Measurements from ENCODE around the gene SGPL1.
"Not testable (repeated sequence)": the region's sequence is repeated elsewhere in the genome, so short reads cannot be mapped to it uniquely, and the experiment has no call there.

Gene SGPL1

DNA sequence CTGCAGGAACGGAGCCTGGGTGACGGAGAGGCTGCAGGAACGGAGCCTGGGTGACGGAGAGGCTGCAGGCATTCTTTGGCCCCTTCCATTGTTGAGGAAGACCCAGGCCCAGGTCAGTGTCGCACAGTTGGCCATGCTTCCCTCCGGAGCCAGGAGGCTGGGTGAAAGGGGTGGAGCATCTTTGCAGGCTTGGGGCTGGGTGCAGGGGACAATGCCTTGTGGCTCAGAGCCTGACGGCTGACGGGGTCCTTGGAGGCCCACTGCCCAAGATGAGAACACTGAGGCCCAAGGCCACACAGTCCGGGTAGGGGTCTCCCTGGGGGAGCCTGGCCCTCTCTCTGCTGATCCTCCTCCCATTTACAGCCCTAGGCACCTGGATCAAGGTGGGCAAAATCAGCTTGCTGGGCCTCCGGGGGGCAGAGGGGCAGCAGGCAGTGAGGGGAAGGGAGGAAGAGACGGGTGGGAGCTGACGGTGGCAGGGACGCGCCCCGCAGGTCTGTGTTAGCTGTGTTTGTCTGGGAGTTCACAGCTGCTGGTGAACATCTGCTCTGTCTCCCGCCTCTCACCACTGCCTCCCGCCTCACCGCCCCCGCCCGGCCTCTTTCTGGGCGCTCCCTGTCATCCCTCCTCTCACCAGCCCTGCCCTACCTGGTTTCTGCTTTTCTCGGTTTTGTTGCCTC is 103.2 kb downstream of the SGPL1 start:
- H3K4me3 ChIP-seq (ENCODE audit: low read depth in 1 of 2, low read length in 2 of 2): no peak overlapping the region
- peaks cover 0 to 3% of the 10 kb centered on the region in 2 donors for H3K4me1 ChIP-seq (ENCODE audit: control insufficient read depth in 1 of 2, insufficient read depth in 2 of 2, low read length in 2 of 2)
- H3K27ac ChIP-seq (ENCODE audit: low read depth, low read length): no peak overlapping the region
- no peaks in the 10 kb centered on the region for H3K36me3 ChIP-seq (ENCODE audit: control insufficient read depth in 1 of 2, insufficient read depth in 2 of 2, low read length in 2 of 2)
- no peaks in the 10 kb centered on the region for H3K9me3 ChIP-seq (ENCODE audit: control insufficient read depth in 1 of 2, low read length in 2 of 2)
- H3K9ac ChIP-seq (ENCODE audit: low read depth in 1 of 2, low read length in 2 of 2): no peak overlapping the region
- peaks cover 4 to 22% of the 10 kb centered on the region in 2 donors for H3K27me3 ChIP-seq (ENCODE audit: control insufficient read depth in 1 of 2, insufficient read depth in 2 of 2, low read length in 2 of 2)

DNA sequence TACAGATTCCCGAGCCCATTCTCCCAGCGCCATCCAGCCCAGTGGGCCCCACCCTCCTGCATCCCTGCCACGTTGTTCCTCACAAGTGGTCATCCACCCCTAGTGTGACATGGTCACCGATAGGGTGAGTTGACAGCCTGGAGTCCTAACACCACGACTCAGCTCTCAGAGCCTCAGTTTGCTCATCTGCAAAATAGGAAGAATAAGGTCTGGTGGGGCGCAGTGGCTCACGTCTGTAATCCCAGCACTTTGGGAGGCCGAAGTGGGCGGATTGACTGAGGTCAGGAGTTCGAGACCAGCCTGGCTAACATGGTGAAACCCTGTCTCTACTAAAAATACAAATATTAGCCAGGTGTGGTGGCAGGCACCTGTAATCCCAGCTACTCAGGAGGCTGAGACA is 104.2 kb downstream of the SGPL1 start:
- not testable (repeated sequence) for H3K9ac ChIP-seq (ENCODE audit: low read depth in 1 of 2, low read length in 2 of 2); H3K36me3 ChIP-seq (ENCODE audit: control insufficient read depth in 1 of 2, insufficient read depth in 2 of 2, low read length in 2 of 2); H3K9me3 ChIP-seq (ENCODE audit: control insufficient read depth in 1 of 2, low read length in 2 of 2); H3K4me1 ChIP-seq (ENCODE audit: control insufficient read depth in 1 of 2, insufficient read depth in 2 of 2, low read length in 2 of 2); H3K27ac ChIP-seq (ENCODE audit: low read depth, low read length); H3K4me3 ChIP-seq (ENCODE audit: low read depth in 1 of 2, low read length in 2 of 2)
- peaks cover 4 to 25% of the 10 kb centered on the region in 2 donors for H3K27me3 ChIP-seq (ENCODE audit: control insufficient read depth in 1 of 2, insufficient read depth in 2 of 2, low read length in 2 of 2)

DNA sequence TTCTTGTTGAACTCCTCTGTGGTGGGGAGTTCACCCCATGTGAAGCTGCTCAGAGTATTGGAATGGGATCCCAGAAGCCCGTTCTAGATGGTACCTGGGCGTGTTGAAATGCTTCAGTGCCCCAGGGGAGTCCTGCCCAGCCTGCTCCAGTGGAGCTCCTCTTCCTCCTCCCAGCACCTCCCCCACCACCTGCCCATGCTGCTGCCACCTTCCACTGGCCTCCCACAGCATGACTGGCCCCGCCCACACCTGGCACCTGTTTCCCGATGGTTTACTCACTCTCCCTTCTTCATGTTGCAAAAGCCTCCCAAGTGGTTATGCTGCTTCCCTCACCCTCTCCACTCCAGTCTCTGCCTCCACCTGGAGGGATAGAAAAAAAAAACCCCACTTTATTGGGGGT is 104.8 kb downstream of the SGPL1 start:
- Histone ChIP-seq H3K4me1 (ENCODE audit: control insufficient read depth in 1 of 2, insufficient read depth in 2 of 2, low read length in 2 of 2) (peaks cover 0 to 3% of the 10 kb centered on the region in 2 donors), H3K27ac (ENCODE audit: low read depth, low read length) (no peak overlapping the region)

DNA sequence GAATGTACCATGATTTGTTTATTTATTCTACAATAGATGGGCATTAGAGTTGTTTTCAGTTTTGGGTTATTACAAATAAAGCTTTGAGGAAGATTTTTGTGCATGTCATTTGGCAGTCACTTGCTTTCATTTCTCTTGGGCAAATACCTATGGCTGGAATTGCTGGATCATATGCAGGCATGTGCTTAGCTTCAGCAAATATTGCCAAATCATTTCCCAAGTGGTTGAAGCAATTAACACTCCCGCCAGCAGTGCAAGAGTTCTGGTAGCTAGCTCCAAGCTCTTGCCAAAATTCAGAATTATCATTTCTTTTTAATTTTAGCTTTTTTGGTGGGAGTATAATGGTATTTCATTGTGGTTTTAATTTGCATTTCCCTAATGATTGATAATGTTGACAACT is 105.5 kb downstream of the SGPL1 start:
- no peak overlapping the region for H3K4me3 ChIP-seq (ENCODE audit: low read depth in 1 of 2, low read length in 2 of 2)
- H3K9ac ChIP-seq (ENCODE audit: low read depth in 1 of 2, low read length in 2 of 2): no peak overlapping the region

More for the DNA sequence above, 104.8 kb downstream of the SGPL1 start:
- no peaks in the 10 kb centered on the region for H3K36me3 ChIP-seq (ENCODE audit: control insufficient read depth in 1 of 2, insufficient read depth in 2 of 2, low read length in 2 of 2)
- H3K9ac ChIP-seq (ENCODE audit: low read depth in 1 of 2, low read length in 2 of 2): no peak overlapping the region
- no peak overlapping the region for H3K4me3 ChIP-seq (ENCODE audit: low read depth in 1 of 2, low read length in 2 of 2)
- peaks cover 4 to 25% of the 10 kb centered on the region in 2 donors for H3K27me3 ChIP-seq (ENCODE audit: control insufficient read depth in 1 of 2, insufficient read depth in 2 of 2, low read length in 2 of 2)
- no peaks in the 10 kb centered on the region for H3K9me3 ChIP-seq (ENCODE audit: control insufficient read depth in 1 of 2, low read length in 2 of 2)

DNA sequence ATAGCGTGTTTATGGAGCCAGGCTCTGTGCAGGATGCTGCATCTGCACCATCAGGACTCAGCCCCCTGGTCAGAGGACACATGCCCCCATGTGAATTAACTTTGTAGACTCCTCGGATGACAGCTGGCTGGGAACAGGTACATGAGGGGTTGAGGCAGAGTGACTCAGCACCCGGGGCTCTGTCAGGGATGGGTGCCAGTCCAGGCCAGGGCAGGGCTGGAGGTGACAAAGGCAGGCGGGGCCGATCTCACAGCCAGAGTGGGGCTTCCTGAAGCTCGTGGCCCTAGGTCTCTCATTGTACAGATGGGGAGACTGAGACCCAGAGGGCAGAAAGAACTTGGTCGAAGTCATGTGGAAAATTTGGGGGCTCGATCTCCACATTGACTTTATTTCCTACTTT is 107.9 kb downstream of the SGPL1 start:
- H3K9me3 ChIP-seq (ENCODE audit: control insufficient read depth in 1 of 2, low read length in 2 of 2): no peaks in the 10 kb centered on the region
- peaks cover 4 to 12% of the 10 kb centered on the region in 2 donors for H3K27me3 ChIP-seq (ENCODE audit: control insufficient read depth in 1 of 2, insufficient read depth in 2 of 2, low read length in 2 of 2)
- H3K36me3 ChIP-seq (ENCODE audit: control insufficient read depth in 1 of 2, insufficient read depth in 2 of 2, low read length in 2 of 2): no peaks in the 10 kb centered on the region
- no peak overlapping the region for H3K4me3 ChIP-seq (ENCODE audit: low read depth in 1 of 2, low read length in 2 of 2)
- H3K4me1 ChIP-seq (ENCODE audit: control insufficient read depth in 1 of 2, insufficient read depth in 2 of 2, low read length in 2 of 2): peaks cover 3 to 4% of the 10 kb centered on the region in 2 donors
- no peak overlapping the region for H3K9ac ChIP-seq (ENCODE audit: low read depth in 1 of 2, low read length in 2 of 2)
- H3K27ac ChIP-seq (ENCODE audit: low read depth, low read length): no peak overlapping the region

More for the DNA sequence above, 105.5 kb downstream of the SGPL1 start:
- H3K9me3 ChIP-seq (ENCODE audit: control insufficient read depth in 1 of 2, low read length in 2 of 2): no peaks in the 10 kb centered on the region
- H3K4me1 ChIP-seq (ENCODE audit: control insufficient read depth in 1 of 2, insufficient read depth in 2 of 2, low read length in 2 of 2): peaks cover 0 to 3% of the 10 kb centered on the region in 2 donors
- H3K36me3 ChIP-seq (ENCODE audit: control insufficient read depth in 1 of 2, insufficient read depth in 2 of 2, low read length in 2 of 2): no peaks in the 10 kb centered on the region
- H3K27me3 ChIP-seq (ENCODE audit: control insufficient read depth in 1 of 2, insufficient read depth in 2 of 2, low read length in 2 of 2): peaks cover 4 to 22% of the 10 kb centered on the region in 2 donors
- no peak overlapping the region for H3K27ac ChIP-seq (ENCODE audit: low read depth, low read length)

DNA sequence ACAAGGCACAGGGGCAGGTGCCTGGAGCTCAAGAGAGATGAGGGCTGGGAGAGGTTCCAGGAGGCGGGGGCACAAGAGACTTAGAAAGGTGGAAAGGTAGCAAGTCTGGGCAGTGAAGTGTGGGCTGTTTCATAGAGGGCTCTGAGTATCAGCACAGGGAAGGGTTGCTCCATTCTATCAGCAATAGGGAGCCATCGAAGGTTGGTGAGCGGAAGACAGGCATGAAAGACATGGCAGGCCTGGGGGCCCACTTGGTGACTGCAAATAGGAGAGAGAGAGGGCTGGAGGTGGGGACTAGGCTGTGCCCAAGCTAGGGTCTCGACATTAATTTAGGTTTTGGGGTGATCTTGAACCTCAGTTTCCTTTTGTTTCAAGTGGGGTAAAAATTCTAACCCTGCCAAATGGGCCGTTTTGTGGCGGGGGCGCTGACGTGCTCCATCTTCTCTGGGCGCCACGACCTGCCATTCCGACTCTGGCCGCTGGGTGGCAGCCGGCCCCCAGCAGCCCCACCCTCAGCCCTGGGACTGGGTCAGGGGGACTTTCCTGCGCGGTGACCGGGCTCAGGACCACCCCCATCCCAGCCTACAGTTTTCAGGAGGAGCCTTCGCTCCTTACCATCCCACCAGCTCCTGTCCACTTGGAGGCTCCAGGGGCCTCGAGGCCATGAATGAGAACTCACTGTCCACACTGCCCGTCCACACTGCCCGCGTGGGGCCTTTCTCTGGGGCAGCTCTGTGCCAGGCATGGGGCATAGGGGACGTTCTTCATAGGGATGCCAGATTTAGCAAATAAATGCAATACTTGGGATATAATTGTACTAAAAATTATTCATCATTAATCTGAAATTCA is 109.9 kb downstream of the SGPL1 start:
- Histone ChIP-seq H3K27me3 (ENCODE audit: control insufficient read depth in 1 of 2, insufficient read depth in 2 of 2, low read length in 2 of 2) (peaks cover 0 to 13% of the 10 kb centered on the region in 2 donors), H3K36me3 (ENCODE audit: control insufficient read depth in 1 of 2, insufficient read depth in 2 of 2, low read length in 2 of 2) (no peaks in the 10 kb centered on the region), H3K4me3 (ENCODE audit: low read depth in 1 of 2, low read length in 2 of 2) (no peak overlapping the region), H3K27ac (ENCODE audit: low read depth, low read length) (no peak overlapping the region), H3K4me1 (ENCODE audit: control insufficient read depth in 1 of 2, insufficient read depth in 2 of 2, low read length in 2 of 2) (peaks cover 0 to 4% of the 10 kb centered on the region in 2 donors), H3K9ac (ENCODE audit: low read depth in 1 of 2, low read length in 2 of 2) (no peak overlapping the region), H3K9me3 (ENCODE audit: control insufficient read depth in 1 of 2, low read length in 2 of 2) (no peaks in the 10 kb centered on the region)

DNA sequence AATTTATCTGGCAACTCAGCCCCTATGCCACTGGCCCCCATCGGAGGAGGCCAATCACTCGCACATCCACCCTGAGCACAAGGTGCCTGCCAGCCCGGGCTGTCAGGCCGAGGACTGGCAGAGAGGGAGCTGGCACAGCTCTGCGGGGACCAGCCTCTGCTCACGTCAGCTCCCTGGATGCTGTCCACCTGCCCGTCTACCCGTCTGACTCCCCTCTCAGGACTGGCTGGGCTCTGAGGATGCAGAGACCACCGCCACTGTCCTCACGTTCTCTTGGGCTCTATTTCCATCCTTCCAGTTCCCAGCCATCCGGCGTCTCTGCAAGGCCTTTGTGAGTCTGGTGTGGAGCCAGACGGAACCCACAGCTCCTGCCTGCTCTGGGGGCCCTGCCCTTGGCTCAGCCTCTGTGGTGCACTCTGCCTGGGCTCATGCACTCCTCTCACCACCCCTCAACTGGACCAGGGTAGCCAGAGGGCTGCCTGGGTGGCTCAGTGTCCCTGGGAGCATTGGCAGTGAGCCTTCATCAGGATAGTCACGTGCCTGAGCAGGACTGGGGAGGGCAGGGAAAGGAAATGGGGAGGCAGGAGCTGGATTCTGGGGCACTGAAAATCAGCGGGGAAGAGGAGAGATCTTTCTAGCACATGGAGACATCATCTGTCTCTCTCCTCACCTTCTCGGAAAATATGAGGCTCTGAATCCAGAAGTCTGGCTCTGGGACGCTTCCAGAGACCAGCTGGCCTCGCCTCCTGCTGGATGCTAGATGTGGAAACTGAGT is 110.7 kb downstream of the SGPL1 start:
- no peak overlapping the region for H3K9ac ChIP-seq (ENCODE audit: low read depth in 1 of 2, low read length in 2 of 2)
- H3K36me3 ChIP-seq (ENCODE audit: control insufficient read depth in 1 of 2, insufficient read depth in 2 of 2, low read length in 2 of 2): no peaks in the 10 kb centered on the region
- peaks cover 0 to 4% of the 10 kb centered on the region in 2 donors for H3K4me1 ChIP-seq (ENCODE audit: control insufficient read depth in 1 of 2, insufficient read depth in 2 of 2, low read length in 2 of 2)
- H3K9me3 ChIP-seq (ENCODE audit: control insufficient read depth in 1 of 2, low read length in 2 of 2): no peaks in the 10 kb centered on the region
- no peak overlapping the region for H3K27ac ChIP-seq (ENCODE audit: low read depth, low read length)
- H3K27me3 ChIP-seq (ENCODE audit: control insufficient read depth in 1 of 2, insufficient read depth in 2 of 2, low read length in 2 of 2): peaks cover 0 to 19% of the 10 kb centered on the region in 2 donors
- H3K4me3 ChIP-seq (ENCODE audit: low read depth in 1 of 2, low read length in 2 of 2): no peak overlapping the region

DNA sequence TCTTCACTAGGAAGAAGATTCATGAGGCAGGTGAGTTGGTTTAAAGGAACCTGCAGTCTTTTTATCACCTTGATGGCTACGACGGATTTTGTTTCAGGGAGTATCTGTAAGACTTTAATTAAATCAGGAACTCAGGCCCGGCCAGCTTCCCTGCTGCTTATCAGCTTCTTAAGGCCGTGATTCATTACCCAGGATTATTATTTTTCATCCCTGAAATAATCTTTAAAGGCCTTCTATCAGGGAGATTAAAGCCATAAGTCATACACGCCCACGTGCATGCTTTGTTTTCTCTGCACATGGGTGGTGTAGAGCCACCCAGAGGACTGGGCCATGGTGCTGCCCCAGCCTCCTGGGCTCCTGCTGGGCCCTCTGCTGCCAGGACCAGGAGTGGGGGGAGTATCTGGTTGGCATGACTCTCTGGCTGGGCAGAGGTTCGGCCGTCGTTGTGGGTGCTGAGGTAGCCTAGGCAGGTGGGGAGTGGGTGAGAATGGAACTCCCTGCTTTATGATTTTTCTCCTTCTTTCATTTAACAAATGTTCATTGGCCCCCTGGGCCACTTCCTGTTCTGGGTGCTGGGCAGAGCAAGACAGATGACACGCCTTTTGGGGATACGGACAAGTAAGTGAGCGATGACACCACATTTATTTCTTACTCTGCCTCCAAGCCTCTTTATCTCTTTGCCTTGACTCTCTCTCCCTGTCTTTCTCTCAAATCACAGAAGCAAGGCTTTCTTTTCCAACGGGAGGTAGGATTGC is 111.6 kb downstream of the SGPL1 start:
- Histone ChIP-seq H3K9ac (ENCODE audit: low read depth in 1 of 2, low read length in 2 of 2) (no peak overlapping the region), H3K27ac (ENCODE audit: low read depth, low read length) (no peak overlapping the region), H3K36me3 (ENCODE audit: control insufficient read depth in 1 of 2, insufficient read depth in 2 of 2, low read length in 2 of 2) (no peaks in the 10 kb centered on the region), H3K4me1 (ENCODE audit: control insufficient read depth in 1 of 2, insufficient read depth in 2 of 2, low read length in 2 of 2) (peaks cover 0 to 4% of the 10 kb centered on the region in 2 donors), H3K9me3 (ENCODE audit: control insufficient read depth in 1 of 2, low read length in 2 of 2) (no peaks in the 10 kb centered on the region), H3K4me3 (ENCODE audit: low read depth in 1 of 2, low read length in 2 of 2) (no peak overlapping the region), H3K27me3 (ENCODE audit: control insufficient read depth in 1 of 2, insufficient read depth in 2 of 2, low read length in 2 of 2) (peaks cover 0 to 26% of the 10 kb centered on the region in 2 donors)

DNA sequence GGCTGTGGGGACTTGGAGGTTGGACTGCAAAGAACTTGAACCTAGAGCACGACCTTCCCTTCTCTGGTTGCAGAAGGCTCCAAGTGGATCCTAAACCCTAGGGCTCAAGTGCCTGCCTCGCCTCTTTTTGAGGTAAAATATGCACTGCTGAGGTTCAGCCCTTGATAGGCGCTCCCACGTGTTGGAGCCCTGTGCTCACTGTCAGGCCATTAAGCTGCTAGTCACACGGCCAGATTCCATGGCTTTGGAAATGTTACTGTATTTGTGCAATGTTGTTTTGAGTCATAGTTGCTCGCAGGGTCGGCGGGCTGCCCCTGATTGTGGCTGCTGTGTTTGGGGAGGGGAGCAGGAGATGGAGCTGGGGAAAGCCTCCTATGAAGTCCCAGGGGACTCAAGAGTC is 112.4 kb downstream of the SGPL1 start:
- Histone ChIP-seq H3K4me3 (ENCODE audit: low read depth in 1 of 2, low read length in 2 of 2) (no peak overlapping the region), H3K9ac (ENCODE audit: low read depth in 1 of 2, low read length in 2 of 2) (no peak overlapping the region), H3K27me3 (ENCODE audit: control insufficient read depth in 1 of 2, insufficient read depth in 2 of 2, low read length in 2 of 2) (peaks cover 0 to 26% of the 10 kb centered on the region in 2 donors), H3K27ac (ENCODE audit: low read depth, low read length) (no peak overlapping the region), H3K36me3 (ENCODE audit: control insufficient read depth in 1 of 2, insufficient read depth in 2 of 2, low read length in 2 of 2) (no peaks in the 10 kb centered on the region), H3K9me3 (ENCODE audit: control insufficient read depth in 1 of 2, low read length in 2 of 2) (no peaks in the 10 kb centered on the region), H3K4me1 (ENCODE audit: control insufficient read depth in 1 of 2, insufficient read depth in 2 of 2, low read length in 2 of 2) (peaks cover 0 to 4% of the 10 kb centered on the region in 2 donors)

Measured in duodenal mucosa (tissue), 2 donors.